ENCODE data around the gene NMB.
"Not testable (repeated sequence)": the region's sequence is repeated elsewhere in the genome, so short reads cannot be mapped to it uniquely, and the experiment has no call there.

The NMB gene

DNA sequence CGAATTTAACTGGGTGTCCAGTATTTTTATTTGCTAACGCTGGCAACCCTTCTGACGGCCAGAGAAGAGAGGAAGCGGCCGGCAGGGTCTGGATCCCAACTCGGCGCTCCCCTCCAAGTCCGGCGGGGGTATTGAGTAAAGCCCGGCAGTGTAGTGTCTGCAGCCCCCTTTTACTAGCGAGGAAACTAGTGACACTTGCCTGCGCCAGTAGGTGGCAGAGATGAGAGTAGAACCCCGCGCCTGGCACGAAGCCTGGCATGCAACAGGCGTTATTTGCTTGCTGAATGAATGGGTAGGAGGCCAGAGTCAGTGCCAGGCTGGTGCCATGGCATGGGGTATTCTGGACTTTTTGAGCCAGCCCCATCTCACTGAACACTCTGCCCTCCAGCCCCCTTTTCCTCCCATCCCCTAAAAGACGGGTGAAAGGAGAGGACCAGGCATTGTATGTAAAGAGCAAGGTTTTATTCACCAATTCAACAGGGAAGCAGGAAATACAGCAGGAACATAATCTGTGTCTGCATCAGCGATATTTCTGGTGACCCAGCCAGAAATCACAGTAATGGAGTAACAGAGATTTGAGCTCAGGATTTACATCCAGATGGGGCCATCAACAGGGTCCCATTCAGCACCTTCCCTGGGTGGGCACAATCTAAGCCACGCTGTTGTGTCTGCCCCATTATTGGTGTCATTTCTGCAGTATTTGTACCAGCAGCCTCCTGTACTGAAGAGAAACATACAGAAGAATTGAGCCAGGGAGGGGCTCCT lies 3.1 kb downstream of the NMB start:
- DNase-seq (ENCODE audit: low spot score), result peak; percentile 88

- DNase-seq (ENCODE audit: low spot score), result peak; percentile 89
Observed at GRCh38 chr15:84653910-84654688, 3.9 kb downstream of the NMB start, which contains the start of gene WDR73. WDR73 (minus strand) TSS chr15:84654283; CDS start chr15:84654274, 9 bp downstream.

GRCh38 chr15:84653584-84653909 lies 4.5 kb downstream of the NMB start:
- DNase-seq (ENCODE audit: low spot score), result no peak

GRCh38 chr15:84649706-84650105 lies 8.3 kb downstream of the NMB start:
- no peak for DNase-seq (ENCODE audit: low spot score)

DNA sequence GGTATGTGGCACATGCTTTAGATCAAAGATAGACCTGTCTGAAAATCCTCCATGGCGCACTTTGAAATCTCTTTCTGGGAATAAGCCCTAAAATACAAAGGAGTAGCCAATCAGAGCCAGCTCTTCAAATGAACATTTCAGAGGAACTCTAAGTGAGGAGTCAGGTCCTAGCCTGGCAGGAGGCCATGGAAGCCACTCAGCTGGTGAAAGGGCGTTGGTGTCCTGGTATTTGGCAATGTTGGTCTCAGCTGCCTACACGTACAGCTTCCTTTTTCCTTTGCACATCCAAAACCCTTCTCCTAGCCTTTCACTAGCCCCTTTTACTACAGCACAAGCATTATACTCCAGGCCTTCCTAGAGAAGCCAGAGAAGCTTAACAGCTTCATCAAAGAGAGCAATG lies 9.5 kb downstream of the NMB start:
- no peak for DNase-seq (ENCODE audit: low spot score)

DNA sequence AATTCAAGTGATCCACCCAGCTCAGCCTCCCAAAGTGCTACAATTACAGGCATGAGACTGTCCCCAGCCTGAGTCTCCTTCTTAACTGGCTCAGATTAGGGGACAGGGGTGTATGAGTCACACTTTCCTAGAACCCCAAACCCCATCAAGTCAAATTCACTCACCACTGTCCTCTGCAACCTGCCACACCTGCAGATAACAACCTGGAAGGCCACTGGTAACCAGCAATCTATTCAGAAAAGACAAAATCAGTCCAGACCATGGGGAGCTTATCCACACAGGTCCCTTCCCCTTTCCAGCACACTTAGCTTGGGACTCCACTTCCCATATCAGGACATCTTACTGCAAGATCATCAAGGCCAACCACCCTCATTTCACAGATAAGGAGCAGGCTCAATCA lies 10.3 kb downstream of the NMB start:
- no peak for DNase-seq (ENCODE audit: low spot score)

DNA sequence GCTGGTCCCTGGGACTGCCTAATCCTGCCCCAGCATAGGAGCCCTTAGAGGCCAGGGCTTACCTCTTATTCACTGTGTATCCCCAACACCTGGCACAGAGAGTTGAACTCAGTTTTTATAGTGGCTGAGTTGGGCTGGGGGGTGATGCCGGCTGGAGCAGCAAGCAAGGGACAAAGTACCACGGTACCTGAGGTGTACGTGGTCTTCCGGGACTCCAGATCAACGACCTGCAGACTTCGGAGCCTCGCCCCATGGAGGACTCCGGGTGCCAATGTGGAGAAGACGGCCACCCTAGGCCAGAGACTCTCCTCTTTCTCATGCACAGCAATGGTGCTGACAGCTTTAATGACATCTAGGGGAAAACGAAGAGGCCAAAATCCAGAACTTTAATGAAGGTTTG lies 12.0 kb downstream of the NMB start:
- DNase-seq (ENCODE audit: low spot score), result no peak

DNA sequence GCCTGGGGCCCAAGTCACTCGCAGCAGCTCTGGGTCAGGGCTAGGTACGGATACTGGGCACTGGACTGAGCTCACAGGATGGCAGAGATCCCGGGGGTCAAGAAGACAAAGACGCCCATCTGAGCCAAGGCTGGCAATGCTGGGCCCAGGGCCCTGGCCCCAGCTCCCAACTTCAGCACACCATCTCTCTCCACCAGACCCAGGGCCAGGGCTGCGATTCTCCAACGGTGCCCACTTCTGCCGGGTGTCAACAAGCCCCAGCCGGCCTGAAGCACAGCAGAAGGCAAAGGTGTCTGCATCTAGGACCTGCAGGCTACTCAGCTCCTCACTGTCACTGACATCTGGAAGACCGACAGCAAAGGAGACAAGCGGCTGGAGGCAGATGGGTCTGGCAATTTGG lies 12.5 kb downstream of the NMB start:
- DNase-seq (ENCODE audit: low spot score), result no peak

DNA sequence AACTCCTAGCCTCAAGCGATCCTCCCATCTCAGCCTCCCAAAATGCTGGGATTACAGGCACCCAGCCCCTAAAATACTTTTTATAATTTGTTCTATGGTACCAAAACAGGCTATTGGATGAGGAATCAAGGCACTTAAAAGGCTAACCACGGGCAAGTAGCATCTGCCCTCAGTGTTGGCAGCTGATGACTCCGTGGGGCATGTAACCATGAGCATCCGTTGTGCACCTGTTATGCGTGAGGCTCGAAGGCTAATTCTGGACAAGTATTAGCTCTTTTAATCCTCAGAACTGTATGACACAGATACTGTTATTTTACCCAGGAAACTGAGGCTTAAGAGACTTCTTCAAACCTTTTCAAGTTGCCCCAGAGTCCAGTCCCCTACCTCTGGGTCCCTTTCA lies 14.2 kb downstream of the NMB start:
- DNase-seq (ENCODE audit: low spot score), result no peak

GRCh38 chr15:84642640-84643039 lies 15.4 kb downstream of the NMB start:
- DNase-seq (ENCODE audit: low spot score), result not testable (repeated sequence)

DNA sequence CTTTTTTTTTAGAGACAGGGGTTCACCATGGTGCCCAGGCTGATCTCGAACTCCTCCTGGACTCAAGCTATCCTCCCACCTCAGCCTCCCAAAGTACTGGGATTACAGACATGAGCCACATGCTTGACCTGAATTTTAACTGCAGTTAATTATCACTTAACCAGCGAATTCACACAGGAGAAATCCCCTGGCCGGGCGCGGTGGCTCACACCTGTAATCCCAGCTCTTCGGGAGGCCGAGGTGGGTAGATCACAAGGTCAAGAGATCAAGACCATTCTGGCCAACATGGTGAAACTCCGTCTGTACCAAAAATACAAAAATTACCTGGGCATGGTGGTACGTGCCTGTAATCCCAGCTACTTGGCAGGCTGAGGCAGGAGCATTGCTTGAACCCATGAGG lies 16.1 kb downstream of the NMB start:
- DNase-seq (ENCODE audit: low spot score), result not testable (repeated sequence)

- no peak for DNase-seq (ENCODE audit: low spot score)
Observed at GRCh38 chr15:84638103-84638502, 19.9 kb downstream of the NMB start.

- DNase-seq (ENCODE audit: low spot score), result no peak
Observed at GRCh38 chr15:84634228-84634837, 23.7 kb downstream of the NMB start.

- peak; percentile 58 for DNase-seq (ENCODE audit: low spot score)
Observed at GRCh38 chr15:84633311-84634227, 24.4 kb downstream of the NMB start.

DNA sequence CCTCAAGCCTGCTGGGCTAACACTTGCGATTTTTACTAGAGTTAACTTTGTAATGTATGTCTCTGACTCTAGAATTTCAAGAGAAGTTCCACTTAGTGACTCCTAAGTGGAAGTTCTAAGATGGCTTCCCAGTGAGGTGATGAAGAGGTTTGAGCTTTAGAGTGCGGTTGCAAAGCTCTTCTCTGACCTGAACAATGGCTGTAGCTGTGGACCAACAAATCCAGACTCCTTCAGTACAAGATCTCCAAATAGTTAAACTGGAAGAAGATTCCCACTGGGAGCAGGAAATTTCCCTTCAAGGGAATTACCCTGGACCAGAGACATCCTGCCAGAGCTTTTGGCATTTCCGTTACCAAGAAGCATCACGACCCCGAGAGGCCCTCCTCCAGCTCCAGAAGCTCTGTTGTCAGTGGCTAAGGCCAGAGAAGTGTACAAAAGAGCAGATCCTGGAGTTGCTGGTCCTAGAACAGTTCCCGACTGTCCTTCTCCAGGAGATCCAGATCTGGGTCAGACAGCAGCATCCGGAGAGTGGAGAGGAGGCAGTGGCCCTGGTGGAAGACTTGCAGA lies 26.2 kb downstream of the NMB start:
- DNase-seq (ENCODE audit: low spot score), result peak; percentile 53

DNA sequence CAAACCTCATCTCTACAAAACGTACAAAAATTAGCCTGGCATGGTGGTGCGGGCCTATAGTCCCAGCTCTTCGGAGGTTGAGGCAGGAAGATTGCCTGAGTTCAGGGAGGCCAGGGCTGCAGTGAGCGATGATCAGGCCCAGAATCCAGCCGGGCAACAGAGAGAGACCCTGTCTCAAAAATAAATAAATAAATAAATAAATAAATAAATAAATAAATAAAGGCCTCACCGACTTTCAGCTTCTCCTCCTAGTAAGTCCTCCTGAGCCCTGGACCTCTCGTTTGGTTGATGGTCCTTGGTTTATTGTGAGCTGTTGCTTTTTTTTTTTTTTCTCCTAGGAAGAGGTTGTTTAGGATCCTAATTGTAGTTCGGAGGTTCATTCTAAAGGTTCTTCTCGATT lies 29.0 kb downstream of the NMB start:
- no peak for DNase-seq (ENCODE audit: low spot score)

GRCh38 chr15:84625123-84625522 lies 32.9 kb downstream of the NMB start:
- DNase-seq (ENCODE audit: low spot score), result no peak

DNA sequence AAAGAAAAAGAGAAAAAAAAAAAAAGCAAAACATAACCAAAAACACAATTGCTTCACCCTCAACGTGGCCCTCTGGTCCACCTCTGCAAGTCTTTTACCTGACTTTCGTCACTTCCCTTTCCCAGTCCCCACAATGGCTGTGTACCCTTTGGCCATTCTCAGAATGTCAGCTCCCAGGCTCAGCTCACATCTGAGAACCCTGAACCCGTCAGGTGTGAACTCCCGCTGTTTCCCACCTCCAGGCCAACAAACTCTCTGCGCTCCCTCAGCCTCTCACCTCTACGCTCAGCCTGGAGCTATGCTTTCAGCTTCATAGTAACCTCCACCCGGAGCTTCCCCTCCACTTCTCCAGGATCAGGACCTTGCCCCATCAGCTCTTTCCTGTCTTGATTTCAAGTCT lies 33.6 kb downstream of the NMB start:
- DNase-seq (ENCODE audit: low spot score), result no peak

DNA sequence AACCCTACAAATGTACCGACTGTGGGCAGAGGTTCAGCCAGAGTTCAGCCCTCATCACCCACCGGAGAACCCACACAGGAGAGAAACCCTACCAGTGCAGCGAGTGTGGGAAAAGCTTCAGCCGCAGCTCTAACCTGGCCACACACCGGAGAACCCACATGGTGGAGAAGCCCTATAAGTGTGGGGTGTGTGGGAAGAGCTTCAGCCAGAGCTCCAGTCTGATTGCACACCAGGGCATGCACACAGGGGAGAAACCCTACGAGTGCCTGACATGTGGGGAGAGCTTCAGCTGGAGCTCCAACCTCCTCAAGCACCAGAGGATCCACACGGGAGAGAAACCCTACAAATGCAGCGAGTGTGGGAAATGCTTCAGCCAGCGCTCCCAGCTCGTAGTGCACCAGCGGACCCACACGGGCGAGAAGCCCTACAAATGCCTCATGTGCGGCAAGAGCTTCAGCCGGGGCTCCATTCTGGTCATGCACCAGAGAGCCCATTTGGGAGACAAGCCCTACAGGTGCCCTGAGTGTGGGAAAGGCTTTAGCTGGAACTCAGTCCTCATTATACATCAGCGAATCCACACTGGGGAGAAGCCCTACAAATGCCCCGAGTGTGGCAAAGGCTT lies 36.5 kb downstream of the NMB start:
- no peak for DNase-seq (ENCODE audit: low spot score)

DNA sequence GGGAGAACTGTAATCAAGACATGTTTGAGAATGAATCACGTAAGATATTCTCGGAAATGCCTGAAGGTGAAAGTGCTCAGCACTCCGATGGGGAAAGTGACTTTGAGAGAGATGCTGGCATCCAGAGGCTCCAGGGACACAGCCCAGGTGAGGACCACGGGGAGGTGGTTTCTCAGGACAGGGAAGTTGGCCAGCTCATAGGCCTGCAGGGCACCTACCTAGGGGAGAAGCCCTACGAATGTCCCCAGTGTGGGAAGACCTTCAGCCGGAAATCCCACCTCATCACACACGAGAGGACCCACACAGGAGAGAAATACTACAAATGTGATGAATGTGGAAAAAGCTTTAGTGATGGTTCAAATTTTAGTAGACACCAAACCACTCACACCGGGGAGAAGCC lies 37.4 kb downstream of the NMB start:
- no peak for DNase-seq (ENCODE audit: low spot score)

GRCh38 chr15:84616235-84616634 lies 41.8 kb downstream of the NMB start:
- DNase-seq (ENCODE audit: low spot score), result peak; percentile 49
